Type B pancreatic cell (in vitro differentiated cells): ENCODE results near the gene TNS3. TPM values are rescaled to one million over a fixed set of nuclear protein-coding genes. Genes with fewer than 3 reads are reported as not detected.

Experiments
- DNase-seq: peaks from one replicate; pipeline ENCODE4 v3.0.0; 2021; ENCODE audit warnings: mixed read lengths; ENCODE audit not compliant: unreplicated experiment; ENCODE audit errors: extremely low spot score
- H3K27ac Mint-ChIP-seq: 2 replicates; pipeline ENCODE4 v1.8.0; 2021; ENCODE audit warnings: mild to moderate bottlenecking, mixed read lengths
- H3K27me3 Mint-ChIP-seq: 2 replicates; pipeline ENCODE4 v1.8.0; 2021; ENCODE audit warnings: mixed read lengths
- H3K36me3 Mint-ChIP-seq: 2 replicates; pipeline ENCODE4 v1.8.0; 2021; ENCODE audit warnings: mixed read lengths
- H3K4me1 Mint-ChIP-seq: one replicate; pipeline ENCODE4 v1.8.0; 2021; ENCODE audit warnings: mixed read lengths; ENCODE audit not compliant: unreplicated experiment
- H3K4me3 Mint-ChIP-seq: 2 replicates; pipeline ENCODE4 v1.8.0; 2021; ENCODE audit warnings: mild to moderate bottlenecking, mixed read lengths
- H3K9me3 Mint-ChIP-seq: 2 replicates; pipeline ENCODE4 v1.8.0; 2021; ENCODE audit warnings: mixed read lengths
- total RNA-seq: library from RNA; stranded (reverse); gene quantifications from 2 replicates; pipeline ENCODE4 v1.2.1, GENCODE V29; 2021; ENCODE audit warnings: low replicate concordance
- TF ChIP-seq, protein P1 (sequence below): fragments of 200-600 bp; sonication (generic); conservative IDR thresholded peaks from 2 replicates; pipeline ENCODE4 v1.5.0; 2021; ENCODE audit warnings: antibody characterized with exemption, mild to moderate bottlenecking

Gene TNS3
- total RNA-seq, 1 donor from 2014 or later: 138 TPM

DNA sequence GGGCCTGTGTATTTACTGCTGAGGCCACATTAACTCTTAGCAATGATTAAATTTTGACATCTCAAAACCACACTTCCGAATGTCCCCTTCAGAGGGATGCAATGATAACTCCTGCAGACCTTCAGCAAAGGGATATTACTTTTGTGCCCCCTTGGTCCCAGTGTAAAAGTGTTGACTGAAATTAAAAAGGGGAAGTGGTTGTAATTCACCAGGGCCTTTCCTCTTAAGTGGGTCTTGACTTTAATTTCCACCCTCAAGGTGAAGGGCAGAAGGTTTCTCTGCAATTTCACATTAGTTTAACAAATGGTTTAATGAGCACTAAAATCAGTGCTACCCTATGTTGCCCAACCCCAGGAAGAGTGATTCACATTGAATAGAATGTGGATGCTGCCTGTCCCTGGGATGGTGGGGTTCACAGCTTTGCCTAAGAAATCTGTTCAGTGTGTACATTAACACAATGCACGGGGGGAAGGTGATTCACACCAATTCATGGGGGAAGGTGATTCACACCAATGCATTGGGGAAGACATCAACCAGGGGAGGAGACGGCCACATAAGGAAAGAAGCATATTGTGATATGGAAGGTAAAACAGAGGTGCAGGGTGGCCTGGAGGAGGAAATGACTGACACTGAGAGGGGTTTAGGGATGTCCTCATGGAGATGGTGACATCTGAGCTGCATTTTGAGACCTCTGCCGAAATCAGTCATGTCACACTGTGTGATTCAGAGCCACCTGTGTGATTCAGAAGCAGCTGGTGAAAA, 19.4 kb upstream of the TNS3 start:
- Mint-ChIP-seq H3K4me3 (peak overlapping the region; percentile 48), H3K9me3 (peaks cover 26% of the 10 kb centered on the region), H3K36me3 (peaks cover 8% of the 10 kb centered on the region), H3K27me3 (no peaks in the 10 kb centered on the region), H3K27ac (no peak overlapping the region), H3K4me1 (peaks cover 33% of the 10 kb centered on the region)
- TF ChIP-seq, protein P1, sequence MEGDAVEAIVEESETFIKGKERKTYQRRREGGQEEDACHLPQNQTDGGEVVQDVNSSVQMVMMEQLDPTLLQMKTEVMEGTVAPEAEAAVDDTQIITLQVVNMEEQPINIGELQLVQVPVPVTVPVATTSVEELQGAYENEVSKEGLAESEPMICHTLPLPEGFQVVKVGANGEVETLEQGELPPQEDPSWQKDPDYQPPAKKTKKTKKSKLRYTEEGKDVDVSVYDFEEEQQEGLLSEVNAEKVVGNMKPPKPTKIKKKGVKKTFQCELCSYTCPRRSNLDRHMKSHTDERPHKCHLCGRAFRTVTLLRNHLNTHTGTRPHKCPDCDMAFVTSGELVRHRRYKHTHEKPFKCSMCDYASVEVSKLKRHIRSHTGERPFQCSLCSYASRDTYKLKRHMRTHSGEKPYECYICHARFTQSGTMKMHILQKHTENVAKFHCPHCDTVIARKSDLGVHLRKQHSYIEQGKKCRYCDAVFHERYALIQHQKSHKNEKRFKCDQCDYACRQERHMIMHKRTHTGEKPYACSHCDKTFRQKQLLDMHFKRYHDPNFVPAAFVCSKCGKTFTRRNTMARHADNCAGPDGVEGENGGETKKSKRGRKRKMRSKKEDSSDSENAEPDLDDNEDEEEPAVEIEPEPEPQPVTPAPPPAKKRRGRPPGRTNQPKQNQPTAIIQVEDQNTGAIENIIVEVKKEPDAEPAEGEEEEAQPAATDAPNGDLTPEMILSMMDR: no peak
- DNase-seq: no peak

DNA sequence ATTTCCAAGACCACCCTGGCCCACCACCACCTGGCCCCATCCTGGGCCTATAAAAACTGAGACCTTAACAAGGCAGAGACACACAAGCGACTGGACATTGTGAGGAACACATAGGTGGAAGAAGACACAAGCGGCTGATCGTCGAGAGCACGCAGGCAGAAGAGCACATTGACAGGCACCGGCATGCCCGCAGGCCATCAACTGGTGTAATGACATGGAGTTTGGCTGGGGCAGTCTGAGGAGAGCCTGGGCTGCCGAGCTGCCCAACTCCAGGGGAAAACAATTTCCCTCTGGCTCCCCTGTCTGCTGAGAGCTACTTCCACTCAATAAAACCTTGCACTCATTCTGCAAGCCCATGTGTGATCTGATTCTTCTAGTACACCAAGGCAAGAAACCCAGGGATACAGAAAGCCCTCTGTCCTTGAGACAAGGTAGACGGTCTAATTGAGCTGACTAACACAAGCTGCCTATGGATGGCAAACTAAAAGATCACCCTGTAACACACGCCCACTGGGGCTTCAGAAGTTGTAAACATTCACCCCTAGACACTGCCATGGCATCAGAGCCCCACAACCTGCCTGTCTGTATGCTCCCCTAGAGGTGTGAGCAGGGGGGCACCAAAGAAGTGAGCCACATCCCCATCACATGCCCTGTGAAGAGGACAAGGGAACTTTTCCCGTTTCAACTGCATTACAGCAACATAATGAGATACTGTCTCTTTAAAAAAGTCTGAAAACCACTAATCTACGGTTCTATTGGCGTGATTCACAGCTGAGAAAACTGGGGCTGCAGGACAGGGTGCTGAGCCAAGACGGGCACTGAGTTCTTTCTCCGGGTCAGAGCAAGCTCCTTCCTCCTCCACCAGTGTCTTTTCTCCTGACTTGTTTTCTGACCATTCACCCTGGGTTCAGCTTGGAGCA, 18.5 kb upstream of the TNS3 start:
- peaks cover 26% of the 10 kb centered on the region for H3K9me3 Mint-ChIP-seq
- H3K4me3 Mint-ChIP-seq: no peak overlapping the region
- no peak for DNase-seq
- TF ChIP-seq, protein P1: no peak
- H3K27ac Mint-ChIP-seq: no peak overlapping the region
- H3K4me1 Mint-ChIP-seq: peaks cover 33% of the 10 kb centered on the region
- H3K36me3 Mint-ChIP-seq: peaks cover 8% of the 10 kb centered on the region
- no peaks in the 10 kb centered on the region for H3K27me3 Mint-ChIP-seq

- TF ChIP-seq, protein P1: no peak
- Mint-ChIP-seq H3K9me3 (peaks cover 19% of the 10 kb centered on the region), H3K4me3 (no peak overlapping the region), H3K36me3 (peaks cover 4% of the 10 kb centered on the region), H3K27me3 (no peaks in the 10 kb centered on the region), H3K4me1 (peaks cover 22% of the 10 kb centered on the region), H3K27ac (no peak overlapping the region)
- no peak for DNase-seq
These were observed 15.5 kb upstream of the TNS3 start for GRCh38 chr7:47597379-47597778.

- no peaks in the 10 kb centered on the region for H3K27me3 Mint-ChIP-seq
- H3K4me3 Mint-ChIP-seq: no peak overlapping the region
- no peak for DNase-seq
- H3K36me3 Mint-ChIP-seq: peaks cover 4% of the 10 kb centered on the region
- TF ChIP-seq, protein P1: no peak
- H3K9me3 Mint-ChIP-seq: peaks cover 19% of the 10 kb centered on the region
- H3K4me1 Mint-ChIP-seq: peaks cover 21% of the 10 kb centered on the region
- H3K27ac Mint-ChIP-seq: no peak overlapping the region
These were observed 14.7 kb upstream of the TNS3 start for GRCh38 chr7:47596502-47597202.

DNA sequence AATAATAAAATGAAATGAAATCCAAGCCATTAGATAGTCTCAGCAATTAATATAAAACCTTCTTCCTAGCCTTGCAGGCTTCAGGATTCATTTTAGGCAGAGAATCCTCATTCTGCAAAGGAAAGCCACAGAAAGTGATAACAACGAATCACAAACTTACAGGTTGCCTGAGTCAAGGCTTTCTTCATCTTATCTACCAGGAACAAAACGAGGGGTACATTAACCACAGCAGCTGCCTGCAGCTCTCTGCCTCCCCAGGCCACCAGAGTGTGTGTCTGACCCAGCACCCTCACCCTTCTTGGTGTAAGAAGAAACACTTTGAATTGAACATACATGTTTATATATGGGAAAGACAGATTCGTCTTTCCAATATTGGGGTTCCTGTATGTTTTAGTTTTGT, 12.5 kb upstream of the TNS3 start:
- TF ChIP-seq, protein P1: no peak

More for the DNA sequence above, 12.5 kb upstream of the TNS3 start:
- H3K36me3 Mint-ChIP-seq: peaks cover 4% of the 10 kb centered on the region
- H3K27ac Mint-ChIP-seq: no peak overlapping the region
- H3K4me1 Mint-ChIP-seq: peaks cover 17% of the 10 kb centered on the region
- H3K27me3 Mint-ChIP-seq: no peaks in the 10 kb centered on the region
- H3K9me3 Mint-ChIP-seq: peaks cover 11% of the 10 kb centered on the region
- H3K4me3 Mint-ChIP-seq: no peak overlapping the region
- no peak for DNase-seq
